Activated CD4-positive, alpha-beta T cell treated with anti-CD3 and anti-CD28 coated beads, Interleukin-2, Interleukin-4, amounts not matched to agents 100 ng/mL and 50 ng/mL, durations not matched to agents 16 hours and 8 hours (primary cell): ENCODE measurements around the gene MAPK12.

Source experiments
- DNase-seq: peaks from one replicate; pipeline ENCODE4 v3.0.0-alpha.2; 2020; ENCODE audit warnings: low spot score

MAPK12 gene

GRCh38 chr22:50252082-50253045 lies 9.1 kb downstream of the MAPK12 start:
- peak; percentile 63 for DNase-seq

- no peak for DNase-seq
Measured at GRCh38 chr22:50251477-50252081, 9.9 kb downstream of the MAPK12 start.

DNA sequence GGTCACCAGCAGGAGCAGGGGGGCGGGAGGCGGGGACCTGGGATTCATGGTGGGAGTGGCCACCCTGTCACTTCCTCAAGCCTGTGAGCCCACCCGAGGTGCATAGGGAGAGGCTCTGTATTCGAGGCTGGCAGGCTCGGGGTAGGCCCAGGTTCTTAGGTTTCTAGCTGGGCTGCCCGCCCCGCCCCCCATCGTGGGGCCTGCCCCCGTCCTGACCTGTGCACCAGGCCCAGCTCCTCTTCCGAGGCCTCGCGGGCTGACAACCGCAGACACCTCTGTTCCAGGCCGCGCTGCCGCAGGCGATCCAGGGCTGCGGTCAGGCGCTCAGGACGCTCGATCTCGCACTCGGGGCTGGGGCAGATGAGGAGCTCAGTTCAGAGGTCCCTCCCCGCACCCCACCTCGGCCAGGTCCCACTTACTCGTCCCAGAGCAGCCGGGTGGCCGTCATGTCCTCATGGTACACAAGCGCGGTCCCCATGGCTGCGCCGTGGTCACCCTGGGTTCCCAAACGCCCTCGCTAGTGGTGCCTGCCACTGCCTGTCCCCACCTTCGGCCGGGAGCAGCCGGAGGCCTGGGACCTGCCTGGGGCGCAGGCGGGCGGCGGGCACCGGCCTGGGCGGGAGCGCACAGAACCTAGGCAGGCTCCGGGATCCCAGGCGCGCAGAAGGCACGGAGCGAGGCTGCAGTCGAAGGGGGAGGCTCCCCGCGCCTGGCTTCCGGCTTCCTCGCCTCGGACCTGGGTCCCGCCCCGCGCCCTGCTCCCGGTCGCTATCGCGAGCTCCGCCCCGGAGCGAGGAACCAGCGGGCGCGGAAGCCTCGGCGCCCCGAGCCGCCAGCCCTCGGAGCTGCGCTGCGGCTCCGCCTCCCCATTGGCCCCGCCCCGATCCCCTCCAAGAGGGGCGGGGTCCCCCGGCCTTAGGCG lies 10.7 kb downstream of the MAPK12 start, which contains the start of gene HDAC10:
TSS of gene HDAC10 (minus strand) at position 711 of the 922 bp plus-strand sequence. CDS start at position 478, 233 bp downstream.
- DNase-seq: peak; percentile 85

DNA sequence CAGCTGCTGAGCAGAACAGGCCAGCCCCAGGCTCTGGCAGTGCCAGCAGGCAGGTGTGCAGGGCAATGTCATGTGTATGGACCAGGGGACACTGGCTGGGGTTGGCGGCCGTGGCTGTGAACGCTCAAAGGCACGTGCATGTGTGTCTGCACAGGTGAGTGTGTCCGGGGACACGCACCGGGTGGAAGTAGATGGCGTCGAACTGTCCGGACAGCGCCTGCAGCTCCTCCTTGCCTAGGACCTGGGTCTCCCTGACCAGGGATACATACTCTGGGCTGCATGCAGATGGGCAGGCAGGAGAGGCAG lies 11.3 kb downstream of the MAPK12 start:
- no peak for DNase-seq

DNA sequence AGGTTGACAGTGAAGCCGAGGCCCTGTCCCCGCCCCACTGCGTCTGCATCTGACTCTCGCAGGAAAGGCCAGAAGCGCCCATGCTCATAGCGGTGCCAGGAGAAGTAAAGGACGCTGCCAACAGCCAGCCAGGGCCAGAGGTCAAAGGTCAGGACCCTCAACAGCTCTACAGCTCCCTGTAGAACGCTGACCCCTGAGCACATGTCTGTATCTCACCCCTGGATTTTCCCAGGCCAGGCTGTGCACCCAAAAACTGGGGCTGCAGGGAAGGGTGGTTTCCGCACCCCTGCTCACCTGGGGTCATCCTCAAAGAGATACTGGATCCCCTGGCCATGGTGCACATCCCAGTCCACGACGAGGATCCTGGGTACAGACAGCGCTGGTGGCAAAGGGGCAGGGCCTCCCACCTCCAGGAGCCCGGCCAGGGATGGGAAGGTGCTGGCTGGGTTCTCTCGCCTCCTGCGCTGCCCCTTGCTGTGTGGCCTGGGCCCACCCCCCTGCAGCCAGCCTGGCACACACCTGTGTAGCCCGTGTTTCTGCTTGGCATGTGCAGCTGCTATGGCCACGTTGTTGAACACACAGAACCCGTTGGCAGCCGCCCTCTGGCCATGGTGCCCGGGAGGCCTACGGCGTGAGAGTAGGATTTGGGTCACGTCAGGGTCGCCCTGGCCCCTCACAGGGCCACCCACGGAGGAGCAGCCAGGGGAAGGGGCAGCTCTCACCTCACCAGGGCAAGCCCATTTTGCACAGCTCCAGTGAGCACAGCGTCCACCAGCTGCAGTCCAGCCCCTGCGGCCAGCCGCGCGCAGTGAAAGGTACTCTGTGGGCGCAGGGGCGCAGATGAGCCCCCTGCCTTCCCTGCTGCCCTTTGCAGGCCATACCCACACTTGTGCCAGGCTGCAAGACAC lies 11.9 kb downstream of the MAPK12 start:
- no peak for DNase-seq

- no peak for DNase-seq
Measured at GRCh38 chr22:50248196-50249081, 13.0 kb downstream of the MAPK12 start.

GRCh38 chr22:50247748-50248147 lies 13.7 kb downstream of the MAPK12 start:
- DNase-seq: peak; percentile 66

- no peak for DNase-seq
Measured at GRCh38 chr22:50246242-50247175, 15.0 kb downstream of the MAPK12 start.

DNA sequence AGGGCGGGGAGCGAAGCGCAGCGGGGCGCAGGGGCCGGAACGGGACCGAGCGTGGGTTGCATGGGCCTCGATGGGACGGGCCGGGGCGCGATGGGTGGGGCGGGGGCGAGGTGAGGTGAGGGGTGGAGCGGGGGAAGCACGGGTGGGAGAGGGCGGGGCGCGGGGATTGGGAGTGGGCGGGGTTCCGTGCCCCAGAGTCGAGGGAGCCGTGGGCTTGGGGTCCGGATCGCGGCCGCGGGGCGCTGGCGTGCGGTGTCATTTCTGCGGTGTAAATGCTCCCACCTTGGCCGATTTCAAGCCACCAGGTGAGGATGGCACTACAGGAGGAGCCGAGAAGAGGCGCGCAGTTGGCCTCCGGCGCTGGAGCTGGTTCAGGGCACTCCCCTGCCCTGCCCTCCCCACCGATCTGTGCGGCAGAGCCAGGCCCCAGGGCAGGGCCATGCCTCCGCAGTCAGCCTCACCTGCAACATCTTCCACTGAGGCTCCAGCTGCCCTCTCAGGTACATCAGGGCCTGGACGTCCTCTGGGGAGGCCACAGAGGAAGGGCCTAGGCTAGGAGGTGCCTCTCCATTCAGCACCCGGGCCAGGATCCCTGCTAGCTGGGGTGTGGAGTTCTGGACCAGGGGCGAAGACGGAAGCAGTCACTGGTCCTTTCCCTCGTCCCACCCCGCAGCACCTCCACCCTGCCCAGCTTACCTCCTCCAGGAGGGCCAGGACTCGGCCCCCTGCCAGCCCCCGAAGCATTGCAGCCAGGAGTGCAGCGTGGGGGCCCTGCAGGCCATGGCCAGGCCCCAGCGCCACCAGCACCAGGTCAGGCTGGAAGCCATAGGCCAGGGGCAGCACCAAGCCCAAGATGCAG lies 16.0 kb downstream of the MAPK12 start:
- no peak for DNase-seq

DNA sequence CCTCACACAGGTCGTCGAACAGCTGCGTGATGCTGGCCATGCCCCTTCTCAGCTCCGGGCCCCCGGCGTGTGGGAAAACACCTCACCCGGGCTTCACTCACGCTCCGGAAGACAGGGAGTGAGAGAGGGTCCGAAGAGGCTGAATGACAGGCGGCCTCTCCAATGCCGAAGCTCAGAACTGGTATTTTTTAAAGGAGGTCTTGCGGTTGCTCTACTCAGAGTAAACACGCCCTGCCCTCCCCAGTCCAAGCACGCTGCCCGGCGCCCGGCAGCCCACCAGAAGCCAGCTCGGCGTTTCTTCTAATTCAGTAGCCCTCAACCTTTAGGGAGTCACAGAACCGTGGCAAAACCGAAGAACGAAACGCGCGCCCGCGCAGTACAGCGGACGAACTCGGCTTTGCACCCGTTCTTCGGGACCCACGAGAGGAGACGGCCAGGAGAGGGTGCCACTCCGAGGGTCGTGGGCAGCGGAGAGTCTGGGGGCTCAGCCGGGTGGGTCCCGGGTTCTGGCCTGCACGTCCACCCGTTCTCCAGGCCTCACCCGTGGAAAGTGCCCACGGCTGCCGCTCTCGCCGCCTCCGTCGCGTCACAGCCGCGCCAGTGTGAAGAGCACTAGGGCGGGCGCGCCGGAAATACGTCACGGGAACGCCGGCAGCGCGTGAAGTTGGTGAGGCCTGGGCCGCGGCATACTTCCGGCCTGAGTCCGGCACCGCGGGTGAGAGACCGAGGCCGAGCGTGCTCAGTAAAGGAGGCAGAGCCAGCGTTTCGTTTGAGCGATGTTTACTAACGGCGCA lies 16.9 kb downstream of the MAPK12 start, which contains the start of gene TUBGCP6:
TSS of gene TUBGCP6 (minus strand) at position 604 of the 794 bp plus-strand sequence. CDS start at position 40, 564 bp downstream.
- peak; percentile 93 for DNase-seq

- no peak for DNase-seq
Measured at GRCh38 chr22:50243685-50244419, 17.6 kb downstream of the MAPK12 start.

DNA sequence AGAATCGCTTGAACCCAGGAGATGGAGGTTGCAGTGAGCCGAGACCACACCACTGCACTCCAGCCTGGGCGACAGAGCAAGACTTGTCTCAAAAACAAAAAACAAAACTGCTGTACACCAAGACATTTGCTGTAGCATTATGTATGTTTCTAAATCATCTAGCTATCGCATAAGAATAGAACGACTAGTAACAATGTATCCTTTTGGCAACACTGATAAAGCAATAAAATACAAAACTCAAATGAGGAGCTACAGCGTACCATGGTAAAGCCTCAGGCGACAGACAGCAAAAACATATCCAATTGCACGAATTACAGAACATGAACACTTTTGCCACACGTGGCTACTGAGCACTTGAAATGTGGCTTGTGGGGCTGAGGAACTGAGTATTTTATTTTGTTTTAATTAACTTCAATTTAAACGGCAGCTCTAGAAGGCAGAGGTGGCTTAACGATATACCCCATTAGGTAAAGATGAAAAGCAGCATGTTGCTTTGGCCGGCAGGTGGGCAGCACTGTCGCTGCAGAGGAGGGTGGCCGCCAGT lies 19.0 kb downstream of the MAPK12 start:
- no peak for DNase-seq

- no peak for DNase-seq
Measured at GRCh38 chr22:50238755-50239154, 22.7 kb downstream of the MAPK12 start.

- no peak for DNase-seq
Measured at GRCh38 chr22:50236731-50237409, 24.6 kb downstream of the MAPK12 start.

GRCh38 chr22:50233223-50233622 lies 28.3 kb downstream of the MAPK12 start:
- no peak for DNase-seq
